ENCODE results near the gene PRTN3. TPM values are rescaled to one million over a fixed set of nuclear protein-coding genes. Genes with fewer than 3 reads are reported as not detected.
"Not testable (repeated sequence)": the region's sequence is repeated elsewhere in the genome, so short reads cannot be mapped to it uniquely, and the experiment has no call there.

Gene PRTN3
- total RNA-seq, 1 donor from 2014 or later = not detected

DNA sequence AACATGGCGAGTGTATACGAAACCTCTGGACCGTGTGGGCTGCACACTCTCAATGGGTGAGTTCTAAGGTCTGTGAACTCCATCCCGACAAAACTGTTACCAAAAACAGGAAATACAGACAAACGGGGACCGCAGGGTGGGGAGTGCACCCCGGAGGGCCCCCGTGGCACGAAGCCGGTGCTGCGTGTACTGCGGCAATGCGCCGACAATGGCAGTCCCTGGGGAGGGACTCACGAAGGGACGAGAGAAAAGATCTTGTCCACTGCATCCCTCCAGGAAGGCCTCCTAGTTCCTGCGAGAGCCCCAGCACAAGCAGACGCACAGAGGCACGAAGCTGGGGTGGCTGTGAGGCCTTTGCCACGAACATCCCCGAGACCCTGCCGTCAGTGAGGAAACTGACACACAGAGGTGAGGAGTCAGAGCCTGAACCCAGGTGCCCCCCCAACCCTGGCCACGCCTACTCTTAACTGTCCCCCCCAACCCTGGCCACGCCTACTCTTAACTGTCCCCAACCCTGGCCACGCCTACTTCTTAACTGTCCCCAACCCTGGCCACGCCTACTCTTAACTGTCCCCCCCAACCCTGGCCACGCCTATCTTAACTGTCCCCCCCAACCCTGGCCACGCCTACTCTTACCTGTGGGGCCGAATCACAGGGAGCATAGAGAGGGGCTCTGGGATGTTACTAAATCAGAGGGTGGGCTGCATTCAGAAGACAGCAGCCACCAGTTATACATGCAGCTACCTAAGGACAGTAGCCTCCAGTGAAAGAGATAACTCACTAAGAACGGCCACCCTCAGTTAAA is 48.0 kb downstream of the PRTN3 start:
- ChIA-PET POLR2A (no interaction called here), CTCF (no interaction called here)
- no peaks in the 10 kb centered on the region for H3K9me3 Mint-ChIP-seq
- H3K4me3 Mint-ChIP-seq = no peak overlapping the region
- no peak for ATAC-seq (ENCODE audit: low read depth)
- peaks cover 44% of the 10 kb centered on the region for H3K36me3 Mint-ChIP-seq (ENCODE audit: low read depth)
- peaks cover 17% of the 10 kb centered on the region for H3K4me1 Mint-ChIP-seq
- H3K27me3 Mint-ChIP-seq = no peaks in the 10 kb centered on the region
- no peak for DNase-seq
- TF ChIP-seq, protein P1, sequence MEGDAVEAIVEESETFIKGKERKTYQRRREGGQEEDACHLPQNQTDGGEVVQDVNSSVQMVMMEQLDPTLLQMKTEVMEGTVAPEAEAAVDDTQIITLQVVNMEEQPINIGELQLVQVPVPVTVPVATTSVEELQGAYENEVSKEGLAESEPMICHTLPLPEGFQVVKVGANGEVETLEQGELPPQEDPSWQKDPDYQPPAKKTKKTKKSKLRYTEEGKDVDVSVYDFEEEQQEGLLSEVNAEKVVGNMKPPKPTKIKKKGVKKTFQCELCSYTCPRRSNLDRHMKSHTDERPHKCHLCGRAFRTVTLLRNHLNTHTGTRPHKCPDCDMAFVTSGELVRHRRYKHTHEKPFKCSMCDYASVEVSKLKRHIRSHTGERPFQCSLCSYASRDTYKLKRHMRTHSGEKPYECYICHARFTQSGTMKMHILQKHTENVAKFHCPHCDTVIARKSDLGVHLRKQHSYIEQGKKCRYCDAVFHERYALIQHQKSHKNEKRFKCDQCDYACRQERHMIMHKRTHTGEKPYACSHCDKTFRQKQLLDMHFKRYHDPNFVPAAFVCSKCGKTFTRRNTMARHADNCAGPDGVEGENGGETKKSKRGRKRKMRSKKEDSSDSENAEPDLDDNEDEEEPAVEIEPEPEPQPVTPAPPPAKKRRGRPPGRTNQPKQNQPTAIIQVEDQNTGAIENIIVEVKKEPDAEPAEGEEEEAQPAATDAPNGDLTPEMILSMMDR (IDR thresholded peaks at IDR 0.05) = no peak
- intact Hi-C loops (cut with micrococcal nuclease) = no loop called here
- no peak overlapping the region for H3K27ac Mint-ChIP-seq

DNA sequence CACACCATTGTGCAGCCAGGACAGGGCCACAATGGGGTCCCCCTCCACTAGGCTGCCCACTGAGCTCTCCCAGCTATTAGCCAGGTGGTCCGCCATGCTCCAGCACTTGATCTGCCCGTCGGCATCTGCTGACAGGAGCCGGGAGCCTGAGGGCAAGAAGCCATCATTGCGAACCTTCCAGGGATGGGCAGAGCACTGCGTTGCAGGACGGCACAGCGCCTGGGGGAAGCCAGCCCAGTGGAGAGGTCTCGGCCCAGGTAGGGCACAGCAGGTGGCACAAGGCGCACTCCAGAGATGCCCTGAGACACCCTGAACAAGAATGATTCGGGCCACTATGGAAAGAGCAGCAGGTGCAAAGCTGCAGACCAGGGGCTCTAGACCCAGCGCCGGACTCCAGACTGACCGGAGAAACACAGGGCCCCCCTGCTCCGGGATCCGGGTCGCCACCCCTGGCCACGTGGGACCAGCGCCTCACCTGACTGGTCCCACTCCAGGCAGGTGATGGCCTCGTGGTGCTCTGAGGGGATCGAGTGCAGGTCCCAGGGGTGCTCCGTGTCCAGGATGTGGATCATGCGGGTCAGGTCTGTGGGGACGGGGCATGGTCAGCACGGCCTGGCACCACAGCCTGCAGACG is 49.0 kb downstream of the PRTN3 start:
- TF ChIP-seq, protein P1 (IDR thresholded peaks at IDR 0.05) = no peak
- H3K36me3 Mint-ChIP-seq (ENCODE audit: low read depth) = peaks cover 38% of the 10 kb centered on the region
- no peak overlapping the region for H3K27ac Mint-ChIP-seq
- CTCF ChIA-PET = no interaction called here
- no peaks in the 10 kb centered on the region for H3K9me3 Mint-ChIP-seq
- no peak for DNase-seq
- no peaks in the 10 kb centered on the region for H3K27me3 Mint-ChIP-seq
- intact Hi-C loops (cut with micrococcal nuclease) = no loop called here
- H3K4me3 Mint-ChIP-seq = no peak overlapping the region
- no peak for ATAC-seq (ENCODE audit: low read depth)
- POLR2A ChIA-PET = no interaction called here
- H3K4me1 Mint-ChIP-seq = peaks cover 18% of the 10 kb centered on the region

DNA sequence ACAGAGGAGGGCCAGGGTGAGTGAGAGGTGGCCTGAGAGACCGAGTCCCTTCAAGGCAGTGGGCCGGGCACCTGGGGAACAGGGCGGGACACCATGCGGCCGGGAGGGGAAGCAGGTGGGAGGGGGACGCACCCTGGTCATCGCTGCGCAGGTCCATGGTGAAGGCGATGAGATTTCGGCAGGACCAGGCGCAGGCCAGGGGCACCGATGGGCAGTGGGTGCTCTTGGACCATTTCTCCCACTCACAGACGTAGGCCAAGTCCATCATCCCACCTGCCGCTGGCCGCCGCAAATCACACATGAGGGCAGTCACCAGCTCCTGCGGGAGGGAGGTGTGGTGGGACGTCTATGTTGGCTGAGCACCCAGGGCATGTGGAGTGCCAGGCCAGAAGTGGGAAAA is 50.0 kb downstream of the PRTN3 start:
- H3K4me3 Mint-ChIP-seq = peak overlapping the region; percentile 59
- DNase-seq (no peak), ATAC-seq (ENCODE audit: low read depth) (no peak)
- intact Hi-C loops (cut with micrococcal nuclease) = no loop called here
- no peaks in the 10 kb centered on the region for H3K9me3 Mint-ChIP-seq
- peaks cover 35% of the 10 kb centered on the region for H3K36me3 Mint-ChIP-seq (ENCODE audit: low read depth)
- TF ChIP-seq, protein P1 (IDR thresholded peaks at IDR 0.05) = no peak
- H3K27ac Mint-ChIP-seq = peak overlapping the region; percentile 31
- ChIA-PET CTCF (no interaction called here), POLR2A (no interaction called here)
- no peaks in the 10 kb centered on the region for H3K27me3 Mint-ChIP-seq
- peaks cover 18% of the 10 kb centered on the region for H3K4me1 Mint-ChIP-seq

DNA sequence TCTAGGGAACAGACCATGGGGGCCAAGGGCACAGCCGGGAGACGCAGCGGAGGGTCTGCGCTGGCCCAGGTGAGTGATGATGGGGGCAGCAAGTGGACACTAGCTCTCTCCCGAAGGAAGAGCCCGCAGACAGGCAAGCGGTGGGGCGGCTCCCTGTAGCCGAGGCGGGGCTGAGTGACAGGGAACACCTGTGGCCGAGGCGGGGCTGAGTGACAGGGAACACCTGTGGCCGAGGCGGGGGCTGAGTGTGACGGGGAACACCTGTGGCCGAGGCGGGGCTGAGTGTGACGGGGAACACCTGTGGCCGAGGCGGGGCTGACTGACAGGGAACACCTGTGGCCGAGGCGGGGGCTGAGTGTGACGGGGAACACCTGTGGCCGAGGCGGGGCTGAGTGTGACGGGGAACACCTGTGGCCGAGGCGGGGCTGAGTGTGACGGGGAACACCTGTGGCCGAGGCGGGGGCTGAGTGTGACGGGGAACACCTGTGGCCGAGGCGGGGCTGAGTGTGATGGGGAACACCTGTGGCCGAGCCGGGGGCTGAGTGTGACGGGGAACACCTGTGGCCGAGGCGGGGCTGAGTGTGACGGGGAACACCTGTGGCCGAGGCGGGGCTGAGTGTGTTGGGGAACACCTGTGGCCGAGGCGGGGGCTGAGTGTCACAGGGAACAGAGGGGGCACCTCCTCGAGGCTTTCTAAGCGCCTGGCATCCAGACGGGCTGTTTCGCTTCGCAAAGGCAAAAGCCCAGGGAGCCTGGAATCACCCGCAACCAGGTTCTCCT is 50.8 kb downstream of the PRTN3 start:
- CTCF ChIA-PET; H3K9me3 Mint-ChIP-seq; ATAC-seq (ENCODE audit: low read depth); DNase-seq; H3K27me3 Mint-ChIP-seq: not testable (repeated sequence)
- Mint-ChIP-seq H3K27ac (peak overlapping the region; percentile 76), H3K4me3 (peak overlapping the region; percentile 82), H3K4me1 (peaks cover 21% of the 10 kb centered on the region), H3K36me3 (ENCODE audit: low read depth) (peaks cover 37% of the 10 kb centered on the region)
- intact Hi-C loops (cut with micrococcal nuclease) = loop anchor here (2.0 kb wide), 1 partner anchor 19 kb away; no protein-coding TSS in a partner anchor
- POLR2A ChIA-PET = interaction anchor here (1.6 to 7.8 kb wide), 3 partner anchors 15 to 26 kb away, joined by 7 to 213 read pairs (median 16); partner anchors contain the start of gene R3HDM4

DNA sequence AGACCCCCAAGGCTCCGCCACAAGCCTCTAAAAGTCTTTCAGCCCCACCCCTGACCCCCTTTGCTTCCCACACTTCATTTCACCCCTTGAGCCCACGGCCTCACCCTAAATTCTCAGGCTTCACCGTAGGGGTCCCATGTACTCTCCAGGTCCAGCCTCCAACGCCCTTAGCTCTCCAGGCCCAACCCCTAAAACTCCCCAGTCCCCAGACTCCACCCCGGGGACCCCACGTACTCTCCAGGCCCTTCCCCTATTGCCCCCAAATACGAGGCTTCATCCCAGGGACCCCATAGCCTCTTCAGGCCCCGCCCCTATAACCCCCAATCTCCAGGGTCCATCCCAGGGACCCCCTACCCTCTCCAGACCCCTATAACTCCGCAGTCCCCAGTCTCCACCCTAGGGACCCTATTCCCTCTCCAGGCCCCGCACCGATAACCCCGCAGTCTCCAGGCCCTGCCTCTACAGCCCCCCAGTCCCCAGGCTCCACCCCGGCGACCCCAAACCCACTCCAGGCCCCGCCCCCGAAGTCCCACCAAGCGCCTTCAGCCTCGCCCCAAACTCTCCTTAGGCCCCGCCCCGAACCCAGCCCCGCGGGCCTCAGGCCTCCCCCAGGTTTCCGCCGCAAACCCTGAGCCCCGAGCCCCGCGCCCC is 51.6 kb downstream of the PRTN3 start:
- CTCF ChIA-PET = interaction anchor here (1.2 kb wide), 1 partner anchor 28 kb away, joined by 5 read pairs; no protein-coding TSS in a partner anchor
- POLR2A ChIA-PET = interaction anchor here (1.0 to 7.8 kb wide), 13 partner anchors 13 to 377 kb away, joined by 3 to 213 read pairs (median 7); partner anchors contain the start of genes CIRBP, PTBP1, R3HDM4 and WDR18
- Mint-ChIP-seq H3K27me3 (no peaks in the 10 kb centered on the region), H3K4me1 (peaks cover 21% of the 10 kb centered on the region), H3K36me3 (ENCODE audit: low read depth) (peaks cover 39% of the 10 kb centered on the region), H3K27ac (peak overlapping the region; percentile 76), H3K9me3 (no peaks in the 10 kb centered on the region), H3K4me3 (peak overlapping the region; percentile 82)
- DNase-seq (no peak), ATAC-seq (ENCODE audit: low read depth) (peak; percentile 34)
- TF ChIP-seq, protein P1 (IDR thresholded peaks at IDR 0.05) = no peak
- intact Hi-C loops (cut with micrococcal nuclease) = loop anchor here (2.0 kb wide), 1 partner anchor 20 kb away; no protein-coding TSS in a partner anchor
